Smooth muscle cell (in vitro differentiated cells): ENCODE results near the gene SMURF2. TPM values are rescaled to one million over a fixed set of nuclear protein-coding genes. Genes with fewer than 3 reads are reported as not detected.

Experiments
- DNase-seq: peaks from one replicate; lab custom pipeline; 2025; ENCODE audit not compliant: unreplicated experiment; lab: John Stamatoyannopoulos, UW
- H2AFZ ChIP-seq: fragments of 200-600 bp; sonication (generic); 2 replicates; pipeline ENCODE4 v1.6.0; 2016; ENCODE audit warnings: antibody characterized with exemption, low read depth, mild to moderate bottlenecking
- H3F3A ChIP-seq: fragments of 200-600 bp; sonication (generic); 2 replicates; pipeline ENCODE4 v1.6.0; 2017; ENCODE audit warnings: antibody characterized with exemption, low read depth
- H3K27ac ChIP-seq: fragments of 200-600 bp; sonication (generic); 2 replicates; pipeline ENCODE4 v1.5.1; 2016; ENCODE audit warnings: low read depth, mild to moderate bottlenecking
- H3K27me3 ChIP-seq: fragments of 200-600 bp; sonication (generic); 2 replicates; pipeline ENCODE4 v1.6.1; 2016; ENCODE audit warnings: low read depth, mild to moderate bottlenecking
- H3K36me3 ChIP-seq: fragments of 200-600 bp; sonication (generic); 2 replicates; pipeline ENCODE4 v1.5.1; 2016; ENCODE audit warnings: low read depth
- H3K4me1 ChIP-seq: fragments of 200-600 bp; sonication (generic); 2 replicates; pipeline ENCODE4 v1.5.1; 2016; ENCODE audit warnings: low read depth
- H3K4me2 ChIP-seq: fragments of 200-600 bp; sonication (generic); 2 replicates; pipeline ENCODE4 v1.6.0; 2016; ENCODE audit warnings: mild to moderate bottlenecking
- H3K4me3 ChIP-seq: fragments of 200-600 bp; sonication (generic); 2 replicates; pipeline ENCODE4 v1.5.1; 2016; ENCODE audit warnings: mild to moderate bottlenecking
- H3K79me2 ChIP-seq: fragments of 200-600 bp; sonication (generic); 2 replicates; pipeline ENCODE4 v1.6.0; 2016; ENCODE audit warnings: low read depth, mild to moderate bottlenecking
- H3K9ac ChIP-seq: fragments of 200-600 bp; sonication (generic); 2 replicates; pipeline ENCODE4 v1.6.0; 2016; ENCODE audit warnings: low read depth
- H3K9me3 ChIP-seq: fragments of 200-600 bp; sonication (generic); replicated peaks from 2 replicates; pipeline ENCODE4 v1.5.1; 2016; ENCODE audit warnings: low read depth
- H4K20me1 ChIP-seq: fragments of 200-600 bp; sonication (generic); 2 replicates; pipeline ENCODE4 v1.6.0; 2016; ENCODE audit warnings: low read depth
- CTCF ChIP-seq: fragments of 200-600 bp; sonication (generic); IDR thresholded peaks from 2 replicates; pipeline ENCODE4 v1.5.1; 2017; ENCODE audit warnings: borderline replicate concordance, mild to moderate bottlenecking, antibody characterized with exemption; ENCODE audit not compliant: insufficient read depth, poor library complexity, severe bottlenecking
- WGBS: methylation state at CpG from one replicate; pipeline ENCODE4 v1.1.7; 2016; ENCODE audit warnings: low lambda C conversion rate; 5-methylcytosine and 5-hydroxymethylcytosine counted together
- polyA plus RNA-seq: library from polyadenylated mRNA; unstranded; fragments of >200 nt; fragmentation: Nextera tagmentation; extraction: Ambion mirVana; gene quantifications from 2 replicates; pipeline ENCODE4 v1.2.1, GENCODE V29; 2016
- total RNA-seq: library from RNA; depleted of rRNA; stranded (reverse); fragments of >200 nt; gene quantifications from 2 replicates; pipeline ENCODE4 v1.2.3, GENCODE V29; 2014

Gene SMURF2
- total and polyA plus RNA-seq, 2 experiments from 2014 or later = 38.9 to 91.2 TPM

- H3K4me1 ChIP-seq = peaks cover 24% of the 10 kb centered on the region
- DNase-seq = no peak
- H3K9me3 ChIP-seq = no peaks in the 10 kb centered on the region
- H3K36me3 ChIP-seq = peaks cover 52% of the 10 kb centered on the region
- no peak overlapping the region for H3K4me3 ChIP-seq
- H2AFZ ChIP-seq = no peak overlapping the region
- H3K9ac ChIP-seq = no peak overlapping the region
- peak overlapping the region; percentile 99 for H3K27ac ChIP-seq
- WGBS = 52% methylated on average over 2 of the region's 2 CpGs
- H3K79me2 ChIP-seq = peaks cover 63% of the 10 kb centered on the region
- no peaks in the 10 kb centered on the region for H3K27me3 ChIP-seq
- no peak for TF ChIP-seq CTCF
- H4K20me1 ChIP-seq = peaks cover 89% of the 10 kb centered on the region
- peaks cover 67% of the 10 kb centered on the region for H3F3A ChIP-seq
- peak overlapping the region; percentile 86 for H3K4me2 ChIP-seq
Measured at GRCh38 chr17:64502809-64503208, 159.3 kb downstream of the SMURF2 start.

- Histone ChIP-seq H3K4me2 (no peak overlapping the region), H3K27ac (peak overlapping the region; percentile 99), H4K20me1 (peaks cover 81% of the 10 kb centered on the region), H3K27me3 (no peaks in the 10 kb centered on the region), H3K9ac (peak overlapping the region; percentile 1), H3F3A (peaks cover 67% of the 10 kb centered on the region), H3K4me1 (peaks cover 25% of the 10 kb centered on the region), H3K4me3 (no peak overlapping the region), H2AFZ (no peak overlapping the region), H3K36me3 (peaks cover 52% of the 10 kb centered on the region), H3K79me2 (peaks cover 60% of the 10 kb centered on the region), H3K9me3 (no peaks in the 10 kb centered on the region)
- DNase-seq = no peak
- no peak for TF ChIP-seq CTCF
- whole genome bisulfite sequencing = 96% methylated on average over 3 of the region's 3 CpGs
Measured at GRCh38 chr17:64502021-64502420, 160.1 kb downstream of the SMURF2 start.

- Histone ChIP-seq H3K9me3 (no peaks in the 10 kb centered on the region), H4K20me1 (peaks cover 81% of the 10 kb centered on the region), H3K36me3 (peaks cover 52% of the 10 kb centered on the region), H2AFZ (no peak overlapping the region), H3K27ac (peak overlapping the region; percentile 99), H3F3A (peaks cover 67% of the 10 kb centered on the region), H3K9ac (no peak overlapping the region), H3K79me2 (peaks cover 60% of the 10 kb centered on the region), H3K4me2 (no peak overlapping the region), H3K4me1 (peaks cover 25% of the 10 kb centered on the region), H3K27me3 (no peaks in the 10 kb centered on the region), H3K4me3 (no peak overlapping the region)
- no peak for DNase-seq
- 93% methylated on average over 11 of the region's 11 CpGs for WGBS
- TF ChIP-seq CTCF = no peak
Measured at GRCh38 chr17:64500862-64501765, 161.0 kb downstream of the SMURF2 start.
